ENCODE measurements around the gene MBD3L2B.
A peak's percentile ranks its signal among the peaks of the same experiment; 100 is the strongest.

The MBD3L2B gene

GRCh38 chr19:7010722-7011593, 10.3 kb downstream of the MBD3L2B start:
- no peak for DNase-seq (ENCODE audit: low read depth in 2 of 2)

GRCh38 chr19:7007859-7008258, 13.4 kb downstream of the MBD3L2B start:
- no peak for DNase-seq (ENCODE audit: low read depth in 2 of 2)

- no peak for DNase-seq (ENCODE audit: low read depth in 2 of 2)
These were observed 15.0 kb downstream of the MBD3L2B start for GRCh38 chr19:7006135-7006704.

- DNase-seq (ENCODE audit: low read depth in 2 of 2) = peak in 1 of 2 donors; percentile 14
These were observed 16.8 kb downstream of the MBD3L2B start for GRCh38 chr19:7004313-7004931.

GRCh38 chr19:7000816-7001215, 20.4 kb downstream of the MBD3L2B start:
- DNase-seq (ENCODE audit: low read depth in 2 of 2) = no peak

GRCh38 chr19:7000333-7000732, 20.9 kb downstream of the MBD3L2B start:
- no peak for DNase-seq (ENCODE audit: low read depth in 2 of 2)

- DNase-seq (ENCODE audit: low read depth in 2 of 2) = no peak
These were observed 21.3 kb downstream of the MBD3L2B start for GRCh38 chr19:6999933-7000332.

GRCh38 chr19:6997679-6998445, 23.4 kb downstream of the MBD3L2B start:
- DNase-seq (ENCODE audit: low read depth in 2 of 2) = no peak

GRCh38 chr19:6996810-6997209, 24.4 kb downstream of the MBD3L2B start:
- DNase-seq (ENCODE audit: low read depth in 2 of 2) = no peak

- no peak for DNase-seq (ENCODE audit: low read depth in 2 of 2)
These were observed 26.2 kb downstream of the MBD3L2B start for GRCh38 chr19:6995054-6995453.

- no peak for DNase-seq (ENCODE audit: low read depth in 2 of 2)
These were observed 33.0 kb downstream of the MBD3L2B start for GRCh38 chr19:6988257-6988656.

GRCh38 chr19:6987850-6988249, 33.4 kb downstream of the MBD3L2B start:
- DNase-seq (ENCODE audit: low read depth in 2 of 2) = no peak

GRCh38 chr19:6983448-6983847, 37.8 kb downstream of the MBD3L2B start:
- DNase-seq (ENCODE audit: low read depth in 2 of 2) = no peak

GRCh38 chr19:6979399-6979798, 41.8 kb downstream of the MBD3L2B start:
- DNase-seq (ENCODE audit: low read depth in 2 of 2) = no peak

GRCh38 chr19:6976197-6976596, 45.0 kb downstream of the MBD3L2B start:
- no peak for DNase-seq (ENCODE audit: low read depth in 2 of 2)

- no peak for DNase-seq (ENCODE audit: low read depth in 2 of 2)
These were observed 49.9 kb downstream of the MBD3L2B start for GRCh38 chr19:6971366-6971765.

GRCh38 chr19:6970443-6970842, 50.8 kb downstream of the MBD3L2B start:
- no peak for DNase-seq (ENCODE audit: low read depth in 2 of 2)

- no peak for DNase-seq (ENCODE audit: low read depth in 2 of 2)
These were observed 51.2 kb downstream of the MBD3L2B start for GRCh38 chr19:6970021-6970420.

GRCh38 chr19:6969490-6969889, 51.7 kb downstream of the MBD3L2B start:
- no peak for DNase-seq (ENCODE audit: low read depth in 2 of 2)

All from stimulated activated CD4-positive, alpha-beta T cell treated with anti-CD3 and anti-CD28 coated beads, Interleukin-1b, Interleukin-23, amount 100 ng/mL, for 4 hours (primary cell).